Left ventricle myocardium inferior (tissue), 1 donor: ENCODE results near the gene ASPDH. TPM values are rescaled to one million over a fixed set of nuclear protein-coding genes. Genes with fewer than 3 reads are reported as not detected.

ENCODE experiments used
- DNase-seq: peaks from one replicate; pipeline ENCODE4 v3.0.0-alpha.2; 2020
- H3K27ac ChIP-seq: fragments of 200-600 bp; replicated peaks from 2 replicates; pipeline ENCODE4 v1.8.0; 2021
- H3K27me3 ChIP-seq: fragments of 200-600 bp; 2 replicates; pipeline ENCODE4 v1.8.0; 2021; ENCODE audit warnings: low read depth
- H3K36me3 ChIP-seq: fragments of 200-600 bp; 2 replicates; pipeline ENCODE4 v1.8.0; 2021
- H3K4me1 ChIP-seq: fragments of 200-600 bp; 2 replicates; pipeline ENCODE4 v1.8.0; 2021
- H3K4me3 ChIP-seq: fragments of 200-600 bp; 2 replicates; pipeline ENCODE4 v1.8.0; 2021; ENCODE audit warnings: mild to moderate bottlenecking, moderate library complexity
- H3K9me3 ChIP-seq: fragments of 200-600 bp; replicated peaks from 2 replicates; pipeline ENCODE4 v1.8.0; 2021
- intact Hi-C: fragments of 100-400 bp; cut with micrococcal nuclease; formaldehyde crosslinking; loops from one replicate; pipeline ENCODE4 v1.11.0; 2022
- total RNA-seq: library from RNA; stranded (reverse); fragmentation: NEBNext Ultra II Directional; extraction: Animal tissue kit (Norgen Biotek cat#: 25700); gene quantifications from one replicate; pipeline ENCODE4 v1.2.1, GENCODE V29; 2021
- TF ChIP-seq, protein P1 (sequence below): fragments of 200-600 bp; IDR thresholded peaks from 2 replicates; pipeline ENCODE4 v1.8.0; 2021; ENCODE audit warnings: antibody characterized with exemption, mild to moderate bottlenecking, borderline replicate concordance
- donor health status: DM: no; HTN: yes; CAD: no; lungs with severe emphysema.

ASPDH gene
- total RNA-seq, 1 donor from 2014 or later = not detected

DNA sequence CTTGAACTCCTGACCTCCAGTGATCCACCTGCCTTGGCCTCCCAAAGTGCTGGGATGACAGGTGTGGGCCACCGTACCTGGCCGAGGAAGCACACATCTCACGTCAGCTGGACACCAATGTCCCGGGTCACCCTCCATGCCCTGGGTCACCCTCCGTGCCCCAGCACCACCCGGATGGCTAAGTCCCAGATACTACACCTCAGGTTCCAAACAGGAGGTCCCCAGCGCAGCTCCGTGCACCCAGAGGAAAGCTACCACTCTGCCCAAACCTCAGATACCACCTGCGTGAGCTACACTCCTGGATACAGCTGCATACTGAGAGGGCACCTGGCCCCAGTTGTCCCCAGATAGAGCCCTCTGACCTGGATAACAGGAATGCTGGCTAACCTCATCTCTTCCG is 40.5 kb upstream of the ASPDH start:
- intact Hi-C loops = no loop called here

DNA sequence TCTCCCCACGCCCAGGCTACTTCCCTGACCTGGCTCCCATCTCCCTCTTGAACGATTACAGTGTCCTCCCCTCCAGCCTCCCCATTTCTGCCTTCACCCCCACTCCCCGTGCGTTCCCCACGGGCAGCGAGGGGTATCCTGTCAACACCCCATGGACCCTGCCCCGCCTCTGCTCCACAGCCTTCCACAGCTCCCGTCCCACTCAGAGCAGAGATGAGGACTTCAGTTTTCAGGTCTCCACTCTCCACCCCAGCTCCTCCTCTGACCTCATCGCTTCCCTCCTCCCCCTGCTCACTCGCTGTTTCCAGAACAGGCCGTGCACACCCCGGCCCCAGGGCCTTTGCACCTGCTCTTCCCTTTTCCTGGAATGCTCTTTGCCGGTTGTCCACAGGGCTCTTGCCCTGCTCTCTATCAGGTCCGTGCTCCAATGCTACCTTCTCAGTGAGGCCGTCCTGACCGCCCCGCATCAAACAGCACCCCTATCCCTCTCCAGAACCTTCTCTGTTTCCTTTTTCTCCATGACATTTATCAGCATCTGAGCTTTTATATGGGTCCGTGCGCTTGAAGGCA is 39.5 kb upstream of the ASPDH start:
- Histone ChIP-seq H3K4me3 (no peak overlapping the region), H3K27me3 (peaks cover 95% of the 10 kb centered on the region), H3K36me3 (no peaks in the 10 kb centered on the region), H3K27ac (no peak overlapping the region), H3K9me3 (no peaks in the 10 kb centered on the region), H3K4me1 (peaks cover 13% of the 10 kb centered on the region)
- TF ChIP-seq, protein P1, sequence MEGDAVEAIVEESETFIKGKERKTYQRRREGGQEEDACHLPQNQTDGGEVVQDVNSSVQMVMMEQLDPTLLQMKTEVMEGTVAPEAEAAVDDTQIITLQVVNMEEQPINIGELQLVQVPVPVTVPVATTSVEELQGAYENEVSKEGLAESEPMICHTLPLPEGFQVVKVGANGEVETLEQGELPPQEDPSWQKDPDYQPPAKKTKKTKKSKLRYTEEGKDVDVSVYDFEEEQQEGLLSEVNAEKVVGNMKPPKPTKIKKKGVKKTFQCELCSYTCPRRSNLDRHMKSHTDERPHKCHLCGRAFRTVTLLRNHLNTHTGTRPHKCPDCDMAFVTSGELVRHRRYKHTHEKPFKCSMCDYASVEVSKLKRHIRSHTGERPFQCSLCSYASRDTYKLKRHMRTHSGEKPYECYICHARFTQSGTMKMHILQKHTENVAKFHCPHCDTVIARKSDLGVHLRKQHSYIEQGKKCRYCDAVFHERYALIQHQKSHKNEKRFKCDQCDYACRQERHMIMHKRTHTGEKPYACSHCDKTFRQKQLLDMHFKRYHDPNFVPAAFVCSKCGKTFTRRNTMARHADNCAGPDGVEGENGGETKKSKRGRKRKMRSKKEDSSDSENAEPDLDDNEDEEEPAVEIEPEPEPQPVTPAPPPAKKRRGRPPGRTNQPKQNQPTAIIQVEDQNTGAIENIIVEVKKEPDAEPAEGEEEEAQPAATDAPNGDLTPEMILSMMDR = no peak
- intact Hi-C loops = no loop called here
- DNase-seq = no peak

More for the DNA sequence above, 40.5 kb upstream of the ASPDH start:
- no peak for DNase-seq
- Histone ChIP-seq H3K27ac (no peak overlapping the region), H3K4me3 (no peak overlapping the region), H3K27me3 (peaks cover 90% of the 10 kb centered on the region), H3K9me3 (no peaks in the 10 kb centered on the region), H3K4me1 (peaks cover 13% of the 10 kb centered on the region), H3K36me3 (no peaks in the 10 kb centered on the region)
- TF ChIP-seq, protein P1 = no peak

DNA sequence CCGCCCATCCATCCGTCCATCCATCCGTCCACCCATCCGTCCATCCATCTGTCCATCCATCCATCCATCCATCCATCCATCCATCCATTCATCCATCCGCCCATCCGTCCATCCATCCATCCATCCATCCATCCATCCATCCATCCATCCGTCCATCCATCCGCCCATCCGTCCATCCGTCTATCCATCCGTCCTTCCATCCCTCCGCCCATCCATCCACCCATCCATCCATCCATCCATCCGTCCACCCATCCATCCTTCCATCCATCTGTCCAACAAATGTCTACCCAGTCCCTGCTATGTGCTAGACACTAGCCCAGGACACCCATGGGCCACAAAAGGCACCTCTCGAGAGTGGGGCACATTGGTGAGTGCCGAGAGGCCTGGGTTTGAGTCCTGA is 38.8 kb upstream of the ASPDH start:
- DNase-seq = no peak
- Histone ChIP-seq H3K4me3 (no peak overlapping the region), H3K36me3 (no peaks in the 10 kb centered on the region), H3K9me3 (no peaks in the 10 kb centered on the region), H3K27ac (no peak overlapping the region), H3K4me1 (peaks cover 15% of the 10 kb centered on the region), H3K27me3 (peaks cover 99% of the 10 kb centered on the region)
- intact Hi-C loops = no loop called here
- TF ChIP-seq, protein P1 = no peak

DNA sequence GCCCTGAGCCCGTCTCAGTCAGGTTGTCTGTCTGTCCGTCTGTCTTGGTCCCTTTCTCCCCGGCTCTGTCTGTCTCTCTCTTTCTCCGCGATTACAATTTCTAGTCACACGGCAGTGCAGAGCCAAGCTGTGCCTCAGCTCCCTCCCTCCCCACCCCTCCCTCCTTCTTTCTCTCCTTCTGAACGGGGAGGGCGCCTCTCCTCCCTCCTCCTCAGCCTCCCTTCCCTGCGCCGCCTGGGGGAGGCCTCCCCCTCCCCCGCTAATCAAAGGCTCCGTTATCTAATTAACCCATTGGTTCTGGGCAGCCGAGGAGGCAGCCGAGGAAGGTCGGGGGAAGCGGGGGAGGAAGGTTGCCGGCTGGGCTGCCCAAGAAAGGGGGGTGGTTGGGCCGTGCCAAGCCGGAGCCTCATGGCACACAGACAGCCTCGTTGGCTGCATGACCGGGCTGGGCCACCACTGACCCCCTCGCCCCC is 38.0 kb upstream of the ASPDH start:
- Histone ChIP-seq H3K36me3 (no peaks in the 10 kb centered on the region), H3K27me3 (peaks cover 98% of the 10 kb centered on the region), H3K4me3 (peak overlapping the region; percentile 41), H3K9me3 (no peaks in the 10 kb centered on the region), H3K4me1 (peaks cover 18% of the 10 kb centered on the region), H3K27ac (no peak overlapping the region)
- DNase-seq = no peak
- TF ChIP-seq, protein P1 = no peak
- intact Hi-C loops = no loop called here

DNA sequence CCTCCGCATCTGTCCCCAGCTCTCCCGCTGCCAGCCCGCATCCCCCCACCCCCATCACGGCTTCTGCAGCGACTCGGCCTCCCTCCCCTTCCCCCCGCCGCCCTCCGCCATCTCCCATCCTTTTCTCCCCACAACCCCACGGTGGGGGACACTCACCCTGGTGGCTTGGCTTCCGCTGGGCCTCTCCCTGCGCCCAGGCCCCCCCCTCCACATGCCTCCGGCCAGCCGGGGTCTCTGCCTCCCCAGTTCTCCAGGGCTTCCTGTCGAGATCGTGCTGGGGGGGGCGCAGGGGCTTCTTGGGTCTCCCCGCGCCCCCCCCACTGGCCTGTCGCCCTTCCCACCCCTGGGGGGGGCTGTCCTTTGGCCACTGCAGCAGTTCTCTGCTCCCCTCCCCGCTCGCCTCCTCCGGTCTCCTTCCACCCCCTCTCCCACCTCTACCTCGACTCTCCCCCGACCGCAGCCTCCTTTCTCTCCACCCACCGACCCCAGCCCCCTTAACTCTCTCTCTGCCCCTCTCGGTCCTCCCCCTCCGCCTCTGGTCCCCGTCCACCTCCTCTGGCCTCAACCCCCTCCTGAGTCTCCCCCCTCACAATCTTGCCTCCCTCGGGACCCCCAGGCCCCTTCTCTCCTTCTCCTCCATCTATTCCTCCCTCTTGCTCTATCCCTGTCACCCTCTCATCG is 37.5 kb upstream of the ASPDH start:
- DNase-seq = no peak
- H3K27me3 ChIP-seq = peaks cover 98% of the 10 kb centered on the region
- H3K9me3 ChIP-seq = no peaks in the 10 kb centered on the region
- peaks cover 12% of the 10 kb centered on the region for H3K4me1 ChIP-seq
- intact Hi-C loops = no loop called here
- H3K4me3 ChIP-seq = peak overlapping the region; percentile 41
- H3K27ac ChIP-seq = no peak overlapping the region
- TF ChIP-seq, protein P1 = no peak
- H3K36me3 ChIP-seq = no peaks in the 10 kb centered on the region
